Activated T-cell treated with anti-CD3 and anti-CD28 coated beads for 48 hours (primary cell): ENCODE measurements around the gene PROKR2.

ENCODE experiments used
- DNase-seq: peaks from one replicate; pipeline ENCODE4 v3.0.0-alpha.2; 2020; ENCODE audit warnings: low read depth

Gene PROKR2

DNA sequence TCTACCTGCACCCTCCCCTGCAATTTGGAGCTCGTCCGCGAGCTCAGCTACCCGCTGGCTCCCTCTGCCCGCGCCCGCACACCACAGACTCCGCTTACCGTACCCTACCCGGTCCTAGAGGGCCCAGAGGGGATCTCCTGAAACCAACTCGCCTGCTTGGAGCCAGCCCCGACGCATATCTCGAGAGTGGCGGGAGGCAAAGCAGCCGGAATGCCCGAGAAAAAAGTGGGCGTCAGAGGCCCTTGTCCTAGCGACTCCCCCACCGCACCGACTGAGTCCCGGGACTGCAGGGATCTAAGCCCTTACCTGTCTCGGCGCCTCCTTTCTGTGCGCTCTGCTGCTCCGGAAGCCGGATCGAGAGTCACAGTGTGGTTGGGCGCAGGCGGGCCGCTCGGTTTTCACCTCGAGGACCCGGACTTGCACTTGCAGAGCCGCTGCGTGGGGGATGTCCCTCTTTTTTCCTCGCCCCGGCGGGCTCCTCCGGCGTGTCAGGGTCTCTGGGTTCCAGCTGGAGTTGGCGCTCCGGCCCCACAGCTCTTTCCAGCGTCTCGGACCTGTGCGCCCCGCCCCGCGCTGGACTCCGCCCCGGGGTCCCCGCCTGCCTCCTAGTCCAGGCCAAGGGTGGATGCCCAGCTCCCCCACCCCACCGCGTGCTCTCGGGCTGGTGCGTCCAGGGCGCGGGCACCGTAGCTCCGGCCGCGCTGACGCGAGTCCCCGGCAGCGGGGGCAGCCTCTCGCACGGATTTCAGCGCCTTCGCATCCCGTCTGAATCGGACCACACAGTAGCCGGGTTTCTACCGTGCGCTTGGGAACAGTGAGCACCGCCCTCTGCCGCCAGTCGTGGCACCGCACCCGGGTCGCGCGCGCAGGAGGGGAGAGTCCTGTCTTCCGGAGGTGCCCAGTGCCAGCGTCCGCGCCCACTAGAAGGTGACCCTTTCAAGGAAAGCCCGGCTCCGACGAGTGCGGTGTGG, at the start of gene PROKR2:
Gene PROKR2 (minus strand): TSS at position 767 of the 971 bp plus-strand sequence. CDS start 2,585 bp downstream, outside the sequence.
- peak; percentile 18 for DNase-seq

DNA sequence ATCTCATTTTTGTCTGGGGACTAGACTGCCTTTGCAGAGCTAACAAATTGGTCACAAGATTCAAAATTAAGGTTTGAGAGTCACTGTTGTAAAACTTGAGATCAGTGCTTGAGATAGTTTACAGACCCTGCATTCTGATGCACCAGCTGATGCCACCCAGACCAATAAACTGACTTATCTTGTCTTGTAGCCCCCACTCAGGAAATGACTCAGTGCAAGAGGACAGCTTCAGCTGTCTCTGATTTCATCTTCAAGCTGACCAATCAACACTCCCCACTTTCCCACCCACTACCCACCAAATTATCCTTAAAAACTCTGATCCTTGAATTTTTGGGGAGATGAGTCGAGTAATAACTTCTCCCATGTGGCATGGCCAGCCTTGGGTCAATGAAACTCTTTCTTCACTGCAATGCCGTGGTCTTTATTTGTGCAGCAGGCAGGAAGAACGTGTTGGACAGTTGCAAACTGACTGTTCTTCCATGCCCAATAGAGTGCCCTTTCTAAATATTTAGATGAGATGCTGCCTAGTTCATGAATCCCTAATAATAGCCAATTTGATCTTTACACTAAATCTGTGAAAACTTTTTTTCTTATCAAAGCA, 48.3 kb upstream of the PROKR2 start:
- no peak for DNase-seq

DNA sequence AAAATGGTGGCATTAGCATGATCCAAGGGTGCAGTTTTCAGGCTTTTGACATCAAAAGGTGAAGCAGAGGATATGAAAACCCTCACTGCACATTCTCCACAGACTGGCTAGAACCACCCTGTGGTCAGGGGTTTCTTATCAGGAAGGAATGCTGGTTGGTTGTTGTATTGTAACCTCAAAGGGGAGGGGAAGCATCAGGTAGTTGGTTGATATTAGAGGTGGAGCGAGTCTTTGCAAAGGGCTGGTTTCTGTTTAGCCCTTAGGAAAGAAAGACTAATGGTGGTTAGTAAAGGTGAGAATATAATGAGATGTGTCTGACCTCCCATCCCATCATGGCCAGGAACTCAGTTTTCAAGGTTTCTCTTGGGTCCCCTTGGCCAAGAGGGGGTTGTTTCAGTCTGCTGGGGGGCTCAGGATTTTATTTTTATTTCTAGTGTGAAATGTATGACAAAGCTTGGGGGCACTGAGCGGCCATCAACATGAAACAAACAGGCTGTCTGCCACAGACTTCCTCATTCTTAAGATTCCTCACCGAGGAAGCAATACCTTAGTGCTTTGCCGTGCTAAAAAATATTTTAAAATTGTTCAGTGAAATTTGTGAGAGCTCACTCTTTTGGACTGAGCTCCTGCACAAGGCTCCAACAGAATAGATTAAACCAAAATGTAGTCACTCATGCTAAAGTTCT, 47.5 kb upstream of the PROKR2 start:
- DNase-seq, result no peak

DNA sequence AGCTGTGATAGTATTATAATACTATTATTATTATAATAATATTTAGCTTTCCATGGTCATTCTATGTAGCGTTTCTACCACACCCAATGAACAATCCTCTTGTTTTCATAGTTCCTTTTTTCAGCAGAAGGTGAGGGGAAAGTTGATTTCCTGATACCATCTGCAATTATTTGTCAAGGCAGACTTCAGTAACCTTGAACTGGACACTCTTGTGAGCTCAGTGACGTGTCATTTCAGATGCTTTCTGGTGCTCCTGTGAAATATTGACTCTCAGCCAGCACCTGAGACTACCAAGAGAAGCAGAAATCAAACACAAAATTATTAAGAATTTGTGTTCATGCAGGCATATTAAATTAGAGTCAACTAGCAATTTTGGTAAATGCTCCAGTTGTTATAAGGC, 46.0 kb upstream of the PROKR2 start:
- no peak for DNase-seq

DNA sequence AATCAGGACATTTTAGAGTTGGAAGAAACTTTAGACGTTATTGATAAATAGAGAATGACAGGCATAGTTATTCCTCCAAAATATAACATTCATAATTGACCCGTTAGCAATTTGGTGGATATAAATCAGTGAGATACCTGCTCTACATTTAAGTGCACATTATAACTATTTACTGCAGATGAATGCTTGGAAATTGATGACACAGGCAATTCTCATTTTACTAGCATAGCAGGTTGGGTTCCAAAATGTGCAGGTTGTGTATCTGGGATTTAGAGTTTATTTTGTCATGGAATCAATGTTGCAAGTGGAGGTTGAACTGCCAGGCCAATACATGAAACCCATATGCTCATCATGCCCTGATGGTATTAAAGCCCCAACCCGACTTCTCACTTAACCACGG, 44.4 kb upstream of the PROKR2 start:
- DNase-seq, result no peak

DNA sequence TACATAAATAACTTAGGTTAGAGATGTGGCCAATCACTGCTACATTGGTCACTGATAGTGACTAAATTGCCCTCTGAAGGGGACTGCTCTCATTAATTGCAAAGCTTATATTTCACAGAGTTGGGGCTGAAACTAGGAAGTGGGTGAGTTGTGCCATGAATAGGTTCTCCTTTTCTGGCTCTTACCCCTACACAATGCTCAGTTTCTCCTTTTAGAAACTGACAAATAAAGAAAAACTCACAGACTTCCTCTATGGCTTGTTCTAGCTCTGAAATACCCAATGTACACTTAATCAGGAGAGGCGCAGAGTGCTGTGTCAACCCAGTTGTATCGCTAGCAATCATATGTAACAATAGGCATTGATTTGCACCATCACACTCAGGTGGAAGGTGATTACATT, 41.2 kb upstream of the PROKR2 start:
- no peak for DNase-seq

DNA sequence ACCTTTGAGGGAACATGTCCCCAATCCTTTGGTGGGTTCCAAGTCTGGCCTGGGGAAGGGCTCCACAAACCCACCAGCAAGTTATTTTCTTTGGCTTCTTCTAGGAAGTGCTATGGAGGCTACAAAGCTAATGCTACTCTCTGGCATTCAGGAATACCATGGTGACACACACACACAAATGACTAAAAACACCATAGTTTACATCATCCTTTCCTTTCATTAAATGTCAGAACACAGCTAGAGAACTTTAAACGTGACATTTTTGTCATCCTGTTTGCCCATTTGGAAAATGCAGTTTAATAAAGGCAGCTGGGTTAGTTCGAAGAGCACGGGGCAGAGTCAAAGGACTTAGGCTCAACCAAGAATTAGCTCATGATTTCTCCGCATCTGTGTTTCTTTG, 40.2 kb upstream of the PROKR2 start:
- no peak for DNase-seq

DNA sequence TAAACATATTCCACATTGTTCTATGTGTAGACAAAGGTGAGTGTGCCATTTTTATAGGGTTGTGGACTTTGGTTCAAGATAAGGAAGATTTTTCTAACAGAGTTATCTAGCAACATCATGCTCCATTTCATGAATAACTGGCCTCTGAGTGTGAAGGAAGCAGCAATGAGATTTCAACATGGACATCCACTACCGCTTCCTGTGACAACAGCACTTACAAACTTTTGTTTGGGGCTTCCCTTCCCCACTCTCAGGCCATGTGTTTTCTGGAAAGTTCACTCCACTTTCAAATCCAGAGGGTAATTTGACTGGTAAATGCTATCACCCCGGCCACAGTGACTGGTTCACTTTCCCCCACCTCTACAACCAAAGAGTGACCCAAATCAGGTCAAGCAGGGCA, 38.1 kb upstream of the PROKR2 start:
- no peak for DNase-seq

DNA sequence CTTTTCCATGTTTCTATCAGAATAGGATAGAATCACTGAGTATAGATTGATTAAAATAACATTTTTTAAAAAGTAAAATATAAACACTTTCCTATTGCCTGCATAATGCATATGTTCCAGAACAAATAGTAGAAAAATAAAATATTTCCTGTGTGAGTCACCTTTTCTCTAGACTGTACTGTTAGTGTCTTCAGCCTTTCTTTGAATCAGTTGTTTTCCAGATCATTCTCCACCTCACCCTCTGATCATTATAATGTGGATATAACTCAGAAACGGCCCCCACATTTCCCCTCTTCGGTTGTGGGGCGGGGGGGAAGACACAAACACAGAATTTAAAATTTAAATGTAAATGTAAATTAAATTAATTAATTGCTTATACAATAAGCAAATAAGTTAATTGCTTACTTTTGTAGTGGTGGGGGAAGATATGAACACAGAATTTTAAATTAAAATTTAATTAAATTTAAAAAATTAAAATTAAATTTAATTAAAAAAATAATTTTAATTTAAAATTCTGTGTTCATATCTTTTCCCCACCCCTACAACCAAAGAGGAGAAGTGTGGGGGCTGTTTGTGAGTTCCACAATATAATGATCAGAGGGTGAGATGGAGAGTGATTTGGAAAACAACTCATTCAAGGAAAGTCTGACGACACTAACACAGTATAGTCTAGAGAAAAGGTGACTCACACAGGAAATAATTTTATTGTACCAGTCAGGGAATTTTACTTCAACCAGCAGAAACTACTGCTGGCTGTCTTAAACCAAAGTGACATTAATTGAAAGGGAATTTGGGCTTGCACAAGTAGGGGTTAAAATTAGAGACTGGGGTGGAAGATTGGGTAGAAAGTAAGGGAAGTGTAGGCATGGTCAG, 37.1 kb upstream of the PROKR2 start:
- DNase-seq, result no peak

DNA sequence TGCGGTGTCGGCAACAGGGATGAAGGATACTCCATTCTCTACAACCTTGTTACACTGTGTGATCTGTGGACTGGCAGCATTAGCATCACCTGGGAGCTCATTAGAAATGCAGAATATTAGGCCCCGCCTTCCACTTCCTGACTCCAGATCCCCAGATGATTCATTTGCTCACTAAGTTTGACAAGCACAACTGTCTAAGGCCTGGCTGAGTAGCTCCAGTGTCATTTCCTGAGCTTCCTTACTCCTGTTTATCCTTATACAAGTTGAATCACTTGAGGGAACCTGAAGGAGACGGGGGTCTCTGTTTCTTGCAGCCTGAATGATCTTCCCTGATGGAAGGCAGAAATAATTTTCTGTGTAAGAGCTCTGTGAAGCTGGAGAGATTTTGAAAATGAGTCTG, 32.7 kb upstream of the PROKR2 start:
- no peak for DNase-seq

DNA sequence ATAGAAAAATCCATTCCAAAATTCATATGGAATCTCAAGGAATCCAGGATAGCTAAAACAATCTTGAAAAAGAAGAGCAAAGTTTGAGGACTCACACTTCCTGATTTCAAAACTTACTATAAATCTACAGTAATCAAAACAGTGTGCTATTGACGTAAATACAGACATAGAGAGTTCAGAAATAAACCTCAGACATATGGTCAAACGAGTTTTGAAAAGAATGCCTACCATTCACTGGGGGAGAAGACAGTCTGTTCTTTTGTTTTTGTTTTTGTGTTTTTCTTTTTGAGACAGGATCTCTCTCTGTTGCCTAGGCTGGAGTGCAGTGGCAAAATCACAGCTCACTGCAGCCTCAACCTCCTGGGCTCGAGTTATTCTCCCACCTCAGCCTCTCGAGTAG, 25.3 kb upstream of the PROKR2 start:
- DNase-seq, result no peak

DNA sequence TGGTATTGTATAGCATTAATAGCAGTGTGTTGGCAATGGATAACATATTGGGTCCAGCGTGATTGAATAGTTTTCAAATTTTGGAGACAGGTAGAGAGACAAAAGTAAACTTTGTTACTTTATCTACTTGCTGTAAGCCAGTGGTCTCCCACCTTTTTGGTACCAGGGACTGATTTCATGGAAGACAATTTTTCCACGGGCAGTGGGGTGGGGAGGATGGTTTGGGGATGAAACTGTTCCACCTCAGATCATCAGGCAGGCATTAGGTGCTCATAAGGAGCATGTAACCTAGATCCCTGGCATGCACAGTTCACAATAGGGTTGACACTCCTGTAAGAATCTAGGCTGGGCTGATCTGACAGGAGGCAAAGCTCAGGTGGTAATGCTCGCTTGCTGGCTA, 14.6 kb upstream of the PROKR2 start:
- DNase-seq, result no peak

DNA sequence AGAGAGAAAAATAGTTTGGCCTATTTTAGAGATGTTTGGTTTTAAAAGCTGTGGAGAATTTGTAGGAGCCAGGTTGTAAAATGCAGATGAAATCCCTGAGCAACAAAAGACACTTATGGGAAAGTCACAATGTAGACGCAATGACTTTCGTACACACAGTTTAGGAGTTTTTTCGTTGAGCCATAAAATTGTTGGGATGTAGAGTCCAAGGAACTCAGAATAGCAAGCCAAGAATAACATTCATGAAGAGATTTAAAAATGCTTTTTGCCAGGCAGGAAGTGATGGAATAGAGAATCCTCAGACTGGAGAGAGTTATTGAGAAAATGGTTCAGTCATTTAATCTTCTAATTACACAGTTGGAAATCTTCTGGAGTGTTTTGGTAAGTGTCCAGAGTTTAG, 11.5 kb upstream of the PROKR2 start:
- no peak for DNase-seq

DNA sequence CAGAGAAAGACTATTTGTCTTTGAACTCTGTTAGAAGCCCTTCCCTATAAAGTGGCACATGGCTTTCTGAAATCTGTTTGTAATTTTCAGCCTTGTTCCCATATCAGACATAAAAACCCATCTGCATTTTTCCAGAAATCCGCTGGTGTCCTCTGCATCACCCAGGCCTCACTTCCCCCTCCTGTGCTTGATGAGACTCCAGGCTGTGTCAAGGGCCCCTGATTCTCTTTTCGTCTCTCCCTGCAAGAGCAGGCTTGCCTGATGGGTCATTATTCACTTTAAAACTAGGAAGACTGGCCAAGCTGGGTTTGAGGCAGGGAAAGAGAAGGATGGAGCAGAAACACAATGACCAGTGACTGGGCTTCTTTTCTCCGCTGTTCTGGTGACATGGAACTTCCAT, 10.6 kb upstream of the PROKR2 start:
- no peak for DNase-seq

DNA sequence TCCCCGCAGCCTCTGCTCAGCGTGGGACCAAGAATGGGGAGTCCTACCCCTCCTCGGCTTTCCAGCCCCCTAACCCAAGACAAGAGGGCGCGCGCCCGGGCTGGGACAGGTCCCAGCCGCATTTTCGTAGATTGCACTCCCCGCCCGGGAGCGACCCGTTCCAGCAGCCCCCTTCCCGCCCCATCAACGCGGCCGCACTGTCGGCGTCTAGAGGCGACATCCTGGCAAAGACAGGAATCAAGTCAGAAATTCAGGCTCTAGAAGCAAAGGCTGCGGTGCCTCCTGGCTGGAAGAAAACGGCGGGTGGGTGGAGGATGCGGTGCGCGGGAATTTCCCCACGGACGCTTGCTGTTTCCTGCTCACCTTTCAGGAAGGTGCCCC, 957 bp downstream of the PROKR2 start:
- no peak for DNase-seq

DNA sequence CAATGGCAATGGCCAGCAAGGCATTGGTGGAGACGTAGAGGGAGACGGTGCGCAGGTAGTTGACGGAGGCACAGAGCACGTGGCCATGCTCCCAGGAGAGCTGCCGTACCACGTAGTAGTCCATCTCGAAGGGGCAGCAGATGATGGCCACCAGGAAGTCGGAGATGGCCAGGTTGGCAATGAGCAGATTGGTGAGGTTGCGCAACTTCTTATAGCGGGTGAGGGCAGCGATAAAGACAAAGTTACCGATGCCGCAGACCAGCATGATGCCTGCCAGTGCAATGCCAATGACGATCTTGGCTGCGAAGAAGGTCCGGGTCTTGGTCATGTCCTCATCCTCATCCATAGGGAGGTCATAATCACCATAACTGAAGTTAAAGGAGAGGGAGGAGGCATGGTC, 2.8 kb downstream of the PROKR2 start:
- DNase-seq, result no peak

DNA sequence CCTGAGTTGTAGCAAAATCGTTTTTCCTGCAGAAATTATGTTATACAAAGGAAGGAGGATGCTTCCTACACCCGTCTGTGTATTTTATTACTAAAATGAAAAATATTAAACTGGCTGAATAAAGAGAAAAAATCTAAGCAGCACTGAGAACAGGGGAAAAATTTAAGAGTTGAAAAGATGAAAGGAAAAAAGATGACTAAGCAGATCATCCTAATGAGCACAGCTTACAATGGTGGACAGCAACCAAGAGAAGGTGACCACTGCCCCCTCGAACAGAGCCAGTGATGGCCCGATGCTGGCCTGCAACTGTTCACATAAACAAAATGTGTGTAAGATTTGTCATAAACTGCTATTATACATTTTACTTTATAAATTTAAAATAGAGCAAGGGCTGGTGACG, 4.2 kb downstream of the PROKR2 start:
- no peak for DNase-seq

DNA sequence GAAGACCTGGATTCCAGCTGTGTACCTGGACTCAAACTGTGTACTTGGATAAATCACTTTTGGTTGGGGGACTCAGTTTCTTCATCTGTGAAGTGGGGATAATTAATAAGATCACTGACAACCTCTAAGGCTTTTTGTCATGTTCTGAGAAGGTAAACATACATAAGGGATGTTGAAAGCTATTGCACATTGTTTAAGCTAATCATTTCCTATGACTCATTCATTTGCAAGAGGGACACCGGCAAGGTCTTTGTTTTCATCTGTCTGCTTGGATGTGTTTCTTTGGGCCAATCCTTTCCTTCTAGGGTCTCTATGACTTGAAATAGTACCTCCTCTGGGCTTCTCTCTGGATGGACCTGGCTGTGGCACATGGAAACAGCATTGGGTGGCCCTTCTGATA, 6.8 kb downstream of the PROKR2 start:
- no peak for DNase-seq

DNA sequence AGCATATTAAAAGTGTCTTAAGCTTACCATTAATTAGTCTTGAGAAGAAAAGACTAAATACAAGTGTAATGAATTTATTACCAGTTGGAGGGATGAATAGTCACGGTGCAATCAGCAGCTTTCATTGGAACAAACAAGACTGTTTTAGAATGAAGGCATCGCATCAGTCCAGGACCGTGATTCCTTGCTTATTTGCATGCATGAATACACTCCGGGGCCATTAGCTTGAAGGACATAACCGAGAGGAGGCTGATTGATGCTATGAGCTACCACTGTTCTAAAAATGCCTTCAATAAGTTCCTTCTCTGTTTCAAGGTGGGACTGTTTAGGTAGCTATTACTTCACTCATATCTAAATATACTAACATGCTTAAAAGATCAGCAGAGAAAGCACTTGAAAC, 17.9 kb downstream of the PROKR2 start:
- DNase-seq, result no peak

DNA sequence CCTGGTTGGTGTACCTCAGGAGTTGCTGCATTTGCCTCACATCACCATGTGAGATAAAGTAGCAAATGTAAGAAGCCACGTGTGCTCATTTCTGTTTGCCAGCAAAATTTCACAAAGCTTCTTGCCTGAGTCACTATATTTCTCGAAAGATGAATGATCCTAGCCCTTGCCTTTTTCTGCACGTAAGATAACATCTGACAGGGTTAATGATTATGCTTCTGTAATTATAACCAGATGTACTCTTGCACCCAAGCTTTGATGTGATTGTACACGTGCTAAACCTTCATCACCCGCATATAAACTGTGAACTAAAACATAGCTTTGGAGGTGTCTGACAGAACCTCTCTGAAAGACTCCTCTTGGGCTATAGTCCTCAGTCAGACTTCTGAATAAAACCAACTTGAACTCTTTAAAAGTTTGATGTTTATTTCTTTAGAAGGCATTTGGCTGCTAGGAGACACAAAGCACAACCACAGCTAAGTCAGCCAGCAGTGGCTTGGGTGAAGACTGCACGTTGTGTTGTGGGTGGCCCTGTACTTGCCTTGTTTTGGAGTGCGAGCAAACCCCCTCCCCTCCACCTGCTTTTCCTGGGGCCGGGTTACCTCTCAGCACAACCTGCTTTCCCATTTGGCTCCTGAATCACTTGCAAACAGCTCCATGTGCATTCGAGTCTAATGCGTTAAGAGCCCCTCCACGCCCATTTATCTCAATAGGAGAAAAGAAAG, 19.3 kb downstream of the PROKR2 start:
- no peak for DNase-seq

DNA sequence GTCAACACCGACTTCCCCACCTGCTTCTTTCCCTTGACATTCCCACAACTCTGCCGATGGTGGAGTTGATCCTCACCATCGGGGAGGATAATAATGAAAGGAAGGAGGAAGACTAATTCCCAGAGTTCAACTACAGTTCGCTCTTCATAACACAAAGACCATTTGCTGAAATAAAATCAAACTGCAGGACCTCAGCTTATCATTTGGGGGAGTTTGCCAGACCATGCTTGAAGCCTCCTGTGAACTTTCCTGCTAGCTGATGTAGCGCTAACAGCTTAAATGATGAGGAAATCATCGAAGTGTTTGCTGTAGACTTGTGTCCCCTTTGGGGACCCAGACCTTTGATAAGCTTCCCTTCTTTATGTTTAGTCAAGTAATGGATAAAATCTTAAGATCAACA, 26.2 kb downstream of the PROKR2 start:
- DNase-seq, result no peak
